D341Med (cell line): ENCODE results near the gene DOCK8.

Source experiments
- DNase-seq: peaks from one replicate; pipeline ENCODE4 v3.0.0; 2012; ENCODE audit warnings: low spot score

Gene DOCK8

DNA sequence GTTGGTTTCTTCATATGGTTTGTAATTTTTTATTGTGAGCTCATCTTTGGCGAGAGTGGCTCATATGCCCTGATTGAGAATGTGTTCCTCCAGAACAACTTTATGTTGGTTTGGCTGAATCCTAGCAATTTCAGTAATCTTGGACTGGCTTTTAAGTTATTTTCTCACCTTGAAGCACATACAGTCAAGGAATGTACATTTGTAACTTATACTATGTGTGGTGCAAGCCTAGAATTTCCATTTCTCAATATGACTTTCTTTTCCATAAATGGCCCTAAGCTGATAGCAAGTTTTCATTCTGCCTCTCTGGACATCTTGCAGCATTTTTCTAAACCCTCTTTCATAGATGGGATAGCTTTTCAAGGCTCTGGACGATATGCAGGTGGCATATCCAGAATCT lies 247.5 kb downstream of the DOCK8 start:
- no peak for DNase-seq

- no peak for DNase-seq
Observed at GRCh38 chr9:462606-463005, 247.9 kb downstream of the DOCK8 start.

GRCh38 chr9:463455-464171 lies 248.9 kb downstream of the DOCK8 start:
- DNase-seq: no peak

- DNase-seq: no peak
Observed at GRCh38 chr9:466747-467146, 252.1 kb downstream of the DOCK8 start.

DNA sequence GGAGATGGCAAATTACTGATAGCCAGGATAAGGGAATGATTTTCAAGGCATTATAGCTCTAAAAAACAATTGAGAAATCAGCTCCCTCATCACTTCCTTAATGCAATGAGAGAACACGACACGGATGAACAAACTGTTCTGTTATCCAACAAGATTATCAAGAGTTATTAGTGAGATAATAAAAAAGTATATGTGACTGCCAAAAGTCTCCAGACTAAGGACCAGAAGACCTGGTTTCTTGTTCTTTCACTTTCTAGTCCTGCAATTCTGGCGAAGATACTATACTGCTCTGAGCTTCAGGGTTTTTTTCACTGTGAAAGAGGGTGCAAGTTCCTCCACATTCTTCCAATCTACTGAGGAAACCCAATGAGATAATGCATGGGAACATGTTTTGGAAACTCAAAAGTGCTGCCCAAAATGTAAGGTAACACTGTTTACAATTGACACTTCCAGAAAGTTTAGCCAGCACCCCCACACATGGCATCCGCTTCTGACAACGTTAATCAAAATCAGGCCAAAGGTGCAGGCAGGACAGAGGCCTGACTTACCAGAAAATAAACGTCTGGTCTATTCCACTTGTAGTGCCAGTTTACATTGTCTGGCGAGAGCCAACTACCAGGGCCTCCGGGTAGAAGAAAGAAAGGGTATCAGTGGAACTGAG lies 254.2 kb downstream of the DOCK8 start:
- no peak for DNase-seq

DNA sequence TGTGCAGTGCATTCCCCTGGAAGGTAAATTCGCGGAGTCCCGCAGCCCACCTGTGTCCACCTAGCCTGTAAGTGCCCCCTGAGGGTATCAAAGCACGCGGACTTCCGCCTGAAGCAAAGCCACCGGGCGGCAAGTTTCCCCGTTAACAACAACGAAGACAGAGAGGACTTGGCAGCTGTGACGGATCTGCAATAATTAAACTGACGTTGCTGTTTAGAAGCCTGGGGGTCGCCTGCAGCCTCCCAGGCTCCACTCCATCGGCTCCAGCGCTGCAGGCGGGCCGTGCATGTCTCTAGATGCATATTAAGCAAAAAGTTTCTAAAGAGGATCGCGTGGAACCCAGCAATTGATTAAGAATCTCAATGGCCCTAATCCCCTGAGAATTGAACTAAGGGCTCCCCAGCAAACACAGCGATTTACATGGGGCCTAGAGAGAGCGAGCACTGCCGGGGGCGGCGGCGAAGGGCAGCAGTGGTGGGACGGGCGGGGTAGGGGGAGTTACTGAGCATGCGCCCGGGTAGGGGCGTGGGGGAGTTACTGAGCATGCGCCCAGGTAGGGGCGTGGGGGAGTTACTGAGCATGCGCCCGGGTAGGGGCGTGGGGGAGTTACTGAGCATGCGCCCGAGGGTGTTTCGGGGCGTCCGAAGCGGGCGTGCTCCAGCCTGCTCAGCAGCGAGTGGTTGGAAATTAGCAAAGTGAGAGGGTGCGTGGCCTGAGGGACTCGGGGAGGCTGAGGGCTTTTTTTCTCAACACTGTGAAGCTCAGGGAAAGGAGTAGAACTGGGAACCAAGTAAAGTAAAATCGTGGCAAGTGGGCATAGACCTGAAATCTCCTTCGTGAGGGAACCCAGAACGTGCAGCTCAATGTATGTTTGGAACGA lies 255.2 kb downstream of the DOCK8 start:
- peak; percentile 95 for DNase-seq

- DNase-seq: peak; percentile 41
Observed at GRCh38 chr9:470552-471194, 256.0 kb downstream of the DOCK8 start.

GRCh38 chr9:471320-471719 lies 256.7 kb downstream of the DOCK8 start:
- no peak for DNase-seq

DNA sequence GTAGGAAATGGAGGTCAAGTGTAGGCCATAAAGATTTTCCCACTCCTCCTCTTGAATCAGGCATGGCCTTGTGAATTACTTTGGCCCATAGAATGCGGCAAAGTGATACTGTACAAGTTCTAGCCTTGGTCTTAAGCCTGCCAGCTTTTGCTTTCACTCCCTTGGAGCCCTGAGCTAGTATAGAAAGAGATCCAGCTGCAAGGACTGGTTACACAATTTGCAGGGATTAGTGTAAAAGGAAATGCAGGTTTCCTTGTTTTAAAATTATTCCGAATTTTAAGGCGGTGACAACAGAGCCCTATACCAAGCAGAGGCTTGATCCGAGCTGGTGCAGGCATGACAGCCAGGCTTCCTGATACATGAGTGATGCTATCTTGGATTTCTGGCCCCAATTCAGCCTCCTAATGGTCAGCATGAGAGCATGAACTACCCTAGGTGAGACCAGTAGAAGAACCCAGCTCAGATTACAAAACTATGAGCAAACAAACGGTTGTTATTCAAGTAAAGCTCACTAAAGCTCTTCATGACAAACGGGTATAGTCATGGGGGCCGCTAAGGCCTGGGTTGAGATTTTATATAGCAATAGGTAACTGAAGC lies 257.9 kb downstream of the DOCK8 start:
- no peak for DNase-seq

GRCh38 chr9:477193-477592 lies 262.5 kb downstream of the DOCK8 start:
- DNase-seq: no peak

GRCh38 chr9:479304-479970 lies 264.8 kb downstream of the DOCK8 start:
- no peak for DNase-seq

DNA sequence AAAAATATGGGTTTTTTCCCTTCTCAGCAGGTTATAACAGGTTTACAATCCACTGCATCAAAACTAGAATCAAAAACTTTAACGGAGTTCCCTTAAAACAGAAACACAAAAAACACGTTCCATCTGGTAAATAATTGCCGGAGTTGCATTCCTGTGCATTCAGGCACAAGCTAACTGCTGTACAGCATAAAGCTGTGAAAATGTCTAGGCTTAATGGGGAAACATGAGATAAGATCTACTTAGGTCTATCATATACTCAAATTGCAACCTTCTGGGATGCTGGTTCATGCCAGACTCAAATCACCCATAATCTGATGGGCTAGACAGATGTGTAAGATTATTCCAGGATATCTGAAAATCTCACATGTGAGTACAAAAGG lies 265.3 kb downstream of the DOCK8 start:
- no peak for DNase-seq

DNA sequence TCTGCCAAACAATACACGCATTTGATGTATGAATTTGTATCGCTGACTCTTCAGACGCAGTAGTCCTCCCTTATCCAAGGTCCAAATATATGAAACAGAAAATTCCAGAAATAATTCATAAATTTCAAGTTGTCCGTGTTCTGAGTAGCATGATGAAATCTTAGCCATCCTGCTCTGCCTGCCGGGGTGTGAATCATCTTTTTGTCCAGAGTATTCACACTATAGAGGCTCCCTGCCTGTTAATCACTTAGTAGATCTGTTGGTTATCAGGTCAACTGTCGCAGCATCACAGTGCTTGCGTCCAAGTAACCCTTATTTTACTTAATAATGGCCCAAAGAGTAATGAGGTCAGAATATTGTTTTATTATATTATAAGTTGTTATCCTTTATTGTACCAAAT lies 268.1 kb downstream of the DOCK8 start:
- no peak for DNase-seq

DNA sequence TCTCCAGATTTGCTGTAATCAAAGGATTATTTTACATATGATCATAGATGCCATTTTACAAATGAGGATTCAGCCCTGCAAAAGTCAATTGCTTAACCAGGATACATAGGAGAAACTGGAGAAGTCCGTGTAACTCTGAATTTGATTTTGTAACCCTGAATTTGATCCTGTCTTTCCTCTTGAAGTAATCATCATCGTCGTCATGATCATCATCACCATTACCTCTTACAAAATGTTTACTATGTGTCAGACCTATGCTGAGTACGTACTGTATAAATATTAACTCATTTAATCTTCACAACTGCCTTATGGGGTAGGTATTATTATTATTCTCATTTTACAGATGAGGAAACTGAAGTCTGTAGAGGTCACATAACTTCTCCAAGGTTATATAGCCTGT lies 271.5 kb downstream of the DOCK8 start:
- no peak for DNase-seq

DNA sequence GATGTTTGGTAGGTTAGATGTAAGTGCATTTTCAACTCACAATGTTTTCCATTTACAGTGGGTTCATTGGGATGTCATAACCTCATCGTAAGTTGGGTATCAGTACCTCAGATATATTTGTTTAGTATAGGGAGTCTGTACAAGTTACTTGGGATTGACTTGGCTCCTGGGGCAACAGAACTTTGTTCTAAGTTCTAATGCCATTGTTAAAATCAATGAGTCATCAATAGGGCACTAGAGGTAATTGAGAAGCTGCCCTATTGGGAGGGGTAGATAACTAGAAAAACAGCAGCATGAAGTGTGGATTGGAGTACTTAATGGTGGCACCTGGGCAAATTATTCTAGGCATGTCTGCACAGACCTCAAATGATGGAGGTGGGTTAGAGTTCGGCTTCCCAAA lies 272.8 kb downstream of the DOCK8 start:
- DNase-seq: no peak

DNA sequence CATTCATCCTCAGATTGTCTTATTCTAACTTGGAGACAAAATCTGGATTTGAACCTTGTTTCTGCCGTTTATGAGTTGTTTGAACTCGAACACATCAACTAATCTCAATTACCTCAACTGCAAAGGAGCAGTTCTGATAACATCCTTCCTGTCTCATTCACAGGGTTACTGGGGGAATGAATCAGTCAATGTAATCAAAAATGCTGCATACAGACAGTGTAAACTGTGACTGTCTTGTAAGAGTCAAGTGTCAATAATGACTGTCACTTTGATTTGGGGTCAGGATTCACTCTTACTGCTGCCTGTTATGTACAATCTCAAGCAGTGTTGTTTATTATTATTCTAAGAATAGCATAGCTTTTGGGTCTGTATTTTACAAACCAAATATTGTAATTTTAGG lies 273.8 kb downstream of the DOCK8 start:
- no peak for DNase-seq

DNA sequence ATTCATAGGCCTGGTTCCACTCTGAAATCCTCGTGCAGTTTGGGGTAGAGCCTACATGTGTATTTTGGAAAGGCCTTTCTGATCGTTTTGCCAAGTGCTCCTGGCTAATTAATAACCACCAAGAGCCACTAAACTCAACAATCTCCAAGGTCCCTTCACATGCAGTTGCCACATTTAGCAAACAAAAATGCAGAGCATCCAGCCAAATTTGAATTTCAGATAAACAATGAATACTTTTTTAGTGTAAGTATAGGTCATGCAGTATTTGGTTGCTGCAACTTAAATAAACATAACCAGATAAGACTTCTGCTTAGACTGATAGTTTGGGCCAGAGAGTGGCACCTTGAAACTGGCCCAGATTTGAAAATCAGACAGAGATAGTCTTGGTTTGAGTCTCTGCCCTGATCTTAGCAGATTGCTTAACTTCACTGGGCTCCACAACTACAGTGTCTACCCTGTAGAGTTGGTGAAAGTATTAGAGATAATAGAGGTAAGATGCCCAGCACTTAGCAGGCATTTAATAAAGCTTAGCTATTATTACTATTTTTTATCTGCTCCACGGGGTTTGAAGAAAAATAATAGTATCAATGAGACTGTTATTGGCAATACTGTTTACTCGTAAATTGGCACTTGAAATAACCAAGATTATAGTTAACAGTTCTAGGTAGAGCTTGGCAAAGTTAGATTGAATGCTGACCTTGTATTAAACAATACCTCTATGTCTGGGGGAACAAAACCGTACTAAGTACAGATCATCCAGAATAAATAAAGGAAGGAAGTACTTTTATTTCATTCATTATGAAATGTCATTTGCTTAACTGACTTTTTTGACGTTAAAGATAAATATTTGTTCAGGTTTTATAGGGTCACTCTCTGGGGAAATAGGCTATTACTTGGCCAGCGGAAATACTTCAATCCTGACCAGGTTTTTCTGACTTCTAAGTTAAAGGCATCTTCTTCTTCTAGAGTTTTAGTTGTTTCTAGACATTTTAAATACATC lies 274.8 kb downstream of the DOCK8 start:
- no peak for DNase-seq

DNA sequence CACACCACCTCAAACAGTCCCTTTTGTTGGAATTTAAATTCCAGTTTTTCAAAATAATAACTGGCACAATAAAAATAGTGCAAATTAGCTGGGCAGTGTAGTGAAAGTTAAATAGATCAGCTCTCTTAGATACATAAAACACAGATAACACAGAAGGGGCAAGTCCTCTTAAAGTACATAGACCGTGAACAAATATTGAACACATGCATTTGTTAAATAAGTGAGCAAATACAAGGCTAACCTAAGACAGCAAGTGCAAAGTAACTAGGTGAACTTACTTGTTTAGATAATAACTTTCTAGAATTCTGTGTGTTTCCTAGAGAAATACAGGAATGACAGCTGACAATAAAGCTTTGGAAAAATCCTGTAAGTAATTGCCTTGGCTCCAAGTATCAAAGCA lies 280.1 kb downstream of the DOCK8 start:
- DNase-seq: no peak

GRCh38 chr9:495739-496138 lies 281.1 kb downstream of the DOCK8 start:
- DNase-seq: no peak

DNA sequence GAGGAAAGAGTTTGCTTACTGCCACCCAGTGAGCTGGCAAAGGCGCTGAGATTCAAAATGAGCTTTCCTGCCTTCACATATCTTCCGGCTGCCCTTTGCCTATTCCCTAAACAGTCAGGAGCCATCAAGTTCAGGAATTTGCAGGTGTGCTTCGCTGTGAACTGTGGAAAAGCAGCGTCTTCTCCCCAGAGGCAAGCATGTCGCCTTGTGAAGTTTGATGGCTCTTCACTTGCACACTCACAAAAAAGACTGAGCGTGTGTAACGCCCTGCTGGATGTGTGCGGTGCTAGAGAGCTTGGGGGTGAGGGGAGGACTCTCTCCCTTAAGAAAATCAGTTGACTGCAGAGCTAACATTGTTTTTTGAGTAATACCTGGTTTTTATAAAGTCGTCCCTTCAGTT lies 288.7 kb downstream of the DOCK8 start:
- no peak for DNase-seq
